GM19455 (cell line): ENCODE data around the gene PSMF1.

Source experiments
- ATAC-seq: cut with Tn5 transposase; IDR thresholded peaks from one replicate; pipeline ENCODE4 v1.9.1; 2021; ENCODE audit not compliant: unreplicated experiment

PSMF1 gene, protein sequence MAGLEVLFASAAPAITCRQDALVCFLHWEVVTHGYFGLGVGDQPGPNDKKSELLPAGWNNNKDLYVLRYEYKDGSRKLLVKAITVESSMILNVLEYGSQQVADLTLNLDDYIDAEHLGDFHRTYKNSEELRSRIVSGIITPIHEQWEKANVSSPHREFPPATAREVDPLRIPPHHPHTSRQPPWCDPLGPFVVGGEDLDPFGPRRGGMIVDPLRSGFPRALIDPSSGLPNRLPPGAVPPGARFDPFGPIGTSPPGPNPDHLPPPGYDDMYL

DNA sequence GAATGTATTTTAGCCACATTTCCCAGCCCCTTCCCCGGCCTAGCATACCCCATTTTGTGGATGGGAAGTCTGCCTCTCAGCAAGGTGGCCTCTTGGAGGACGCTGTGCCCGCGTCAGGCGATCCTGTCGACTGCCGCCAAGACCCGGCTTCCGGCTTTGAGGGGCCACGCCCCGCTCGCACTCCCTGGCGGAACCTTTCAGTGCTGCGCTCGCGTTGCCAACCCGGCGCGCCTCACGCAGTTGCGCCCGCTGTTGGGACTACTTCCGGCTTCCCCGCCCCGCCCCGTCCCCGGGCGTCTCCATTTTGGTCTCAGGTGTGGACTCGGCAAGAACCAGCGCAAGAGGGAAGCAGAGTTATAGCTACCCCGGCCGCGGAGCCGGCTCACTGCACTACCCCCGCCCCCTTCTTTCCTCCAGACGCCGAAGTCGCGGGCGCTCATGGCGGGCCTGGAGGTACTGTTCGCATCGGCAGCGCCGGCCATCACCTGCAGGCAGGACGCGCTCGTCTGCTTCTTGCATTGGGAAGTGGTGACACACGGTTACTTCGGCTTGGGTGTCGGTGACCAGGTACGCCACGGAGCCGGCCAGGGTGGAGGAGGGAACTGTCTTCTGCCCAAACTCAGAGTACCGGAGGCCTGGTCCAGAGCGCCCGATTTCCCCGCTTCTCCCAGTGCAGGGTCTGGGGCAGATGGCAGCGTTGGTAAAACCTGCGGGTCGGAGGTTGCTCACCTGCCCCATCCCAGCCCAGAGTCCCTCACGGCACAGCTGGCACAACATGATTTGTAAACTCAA is at the start of gene PSMF1:
PSMF1 (plus strand) TSS at position 267 of the 792 bp plus-strand sequence; CDS start at position 439, 172 bp downstream.
- ATAC-seq: peak; percentile 91

DNA sequence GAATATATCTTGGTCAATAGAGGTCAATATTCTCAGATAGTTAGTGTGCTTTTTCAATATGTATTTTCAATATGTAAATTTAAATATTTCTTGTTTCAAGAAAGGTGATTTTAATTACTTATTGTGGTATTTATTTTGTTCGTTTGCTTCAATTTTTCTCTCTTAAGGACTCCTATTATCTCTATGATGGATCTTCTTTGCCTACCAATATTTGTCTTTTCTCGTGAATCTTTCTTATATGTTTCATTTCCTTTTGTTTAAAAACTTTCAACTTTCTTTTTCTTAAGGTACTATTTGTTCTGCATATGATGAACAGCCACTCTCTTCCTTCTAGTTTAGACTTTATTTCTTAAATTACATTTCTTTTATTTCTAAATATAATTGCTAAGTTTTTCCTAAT is 46.1 kb upstream of the PSMF1 start:
- ATAC-seq: no peak

DNA sequence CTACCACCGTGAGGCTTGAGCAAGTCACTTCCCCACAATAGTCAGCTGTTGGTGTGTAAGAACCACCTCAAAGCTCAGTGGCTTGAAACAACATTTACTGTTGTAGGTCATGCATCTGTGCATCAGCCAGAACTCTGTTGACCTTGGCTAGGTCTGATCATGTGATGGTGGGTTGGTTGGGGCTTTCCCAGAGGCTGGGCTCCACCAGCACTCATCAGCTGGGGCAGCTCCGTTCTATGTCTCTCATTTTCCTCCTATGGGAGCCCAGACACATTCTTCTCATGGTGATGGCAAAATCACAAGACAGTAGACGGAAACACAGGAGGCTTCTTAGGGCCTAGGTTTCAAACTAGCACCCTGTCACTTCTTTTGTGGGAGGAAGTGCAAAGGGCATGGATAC is 42.8 kb upstream of the PSMF1 start:
- no peak for ATAC-seq

DNA sequence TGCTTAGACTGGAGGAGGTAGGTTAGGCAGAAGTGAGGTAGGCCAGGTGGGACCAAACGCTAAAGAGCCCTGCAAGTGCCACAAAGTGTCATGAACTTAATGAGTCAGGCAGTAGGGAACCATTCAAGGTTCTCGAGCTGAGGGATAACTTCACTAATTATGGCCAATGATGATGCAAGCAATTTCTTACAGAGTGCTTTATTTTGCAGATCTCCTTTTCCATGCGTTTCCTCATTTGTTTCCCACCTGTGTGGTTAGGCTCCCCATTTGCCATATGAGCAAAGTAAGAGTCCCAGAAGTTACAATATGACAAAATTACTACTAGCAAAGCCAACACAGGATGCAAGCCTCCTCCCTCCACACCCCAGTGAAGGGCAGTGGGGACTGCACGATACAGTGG is 36.5 kb upstream of the PSMF1 start:
- no peak for ATAC-seq

DNA sequence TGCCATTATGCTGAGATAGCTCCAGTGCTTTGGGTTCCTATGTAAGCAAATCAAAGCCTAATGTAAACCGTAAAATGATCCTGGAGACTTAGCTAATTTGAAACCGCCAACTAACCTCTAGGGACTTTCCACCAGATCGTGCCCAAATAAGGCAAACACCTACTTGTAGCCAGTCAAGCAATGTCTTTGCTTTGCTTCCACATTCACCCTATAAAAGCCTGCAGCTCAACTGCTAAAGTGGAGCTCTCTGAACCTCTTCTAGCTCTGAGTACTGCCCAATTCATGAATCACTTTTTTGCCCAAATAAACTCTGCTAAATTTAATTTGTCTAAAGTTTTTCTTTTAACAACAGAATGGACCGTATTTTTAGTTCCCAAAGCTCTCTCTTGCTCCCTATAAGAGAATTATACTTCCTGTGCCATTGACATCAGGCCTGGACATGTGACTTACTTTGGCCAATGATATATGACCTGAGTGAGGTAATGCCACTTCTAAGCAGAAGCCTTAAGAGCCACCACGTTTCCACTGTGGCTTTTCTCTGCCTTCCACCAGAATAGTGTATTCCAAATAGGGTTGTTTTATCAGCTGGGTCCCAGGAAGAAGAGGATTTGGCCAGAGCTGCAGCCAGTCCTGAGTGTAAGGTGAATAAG is 34.8 kb upstream of the PSMF1 start:
- no peak for ATAC-seq

DNA sequence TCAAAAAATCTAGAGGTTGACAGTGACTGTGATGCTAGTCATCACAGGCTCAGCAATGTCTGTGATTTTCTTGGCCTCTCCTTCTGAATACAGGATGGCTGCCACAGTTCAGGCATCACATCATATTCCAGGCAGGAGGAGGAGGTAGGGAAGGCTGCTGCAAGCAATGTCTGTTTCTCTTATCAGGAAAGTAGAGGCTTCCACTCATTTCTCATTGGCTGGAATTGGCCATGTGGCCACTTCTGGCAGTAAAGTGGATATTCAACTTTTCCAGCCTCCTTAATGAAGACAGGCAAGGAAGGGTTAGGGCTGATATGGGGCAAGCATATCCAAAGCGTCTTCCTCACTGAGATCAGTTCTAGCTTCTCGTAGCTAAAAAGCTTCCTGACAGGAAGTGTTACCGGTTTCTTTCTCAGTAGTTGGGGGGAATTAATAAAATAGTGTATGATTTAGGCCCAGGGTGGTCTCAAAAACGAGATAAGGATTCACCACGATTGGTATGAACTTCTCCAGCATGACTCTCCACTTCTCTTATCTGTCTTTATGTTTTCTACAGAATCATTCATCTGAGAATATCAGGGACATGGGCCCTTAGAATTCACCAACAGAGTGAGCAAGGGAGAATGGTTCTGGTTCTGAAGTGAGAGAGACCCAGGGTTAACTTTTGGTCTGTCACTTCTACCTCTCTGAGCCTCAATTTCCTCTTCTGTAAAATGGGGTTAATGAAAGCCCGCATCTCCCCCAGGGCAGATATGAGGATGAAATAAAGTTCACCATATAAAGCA is 32.7 kb upstream of the PSMF1 start:
- no peak for ATAC-seq

DNA sequence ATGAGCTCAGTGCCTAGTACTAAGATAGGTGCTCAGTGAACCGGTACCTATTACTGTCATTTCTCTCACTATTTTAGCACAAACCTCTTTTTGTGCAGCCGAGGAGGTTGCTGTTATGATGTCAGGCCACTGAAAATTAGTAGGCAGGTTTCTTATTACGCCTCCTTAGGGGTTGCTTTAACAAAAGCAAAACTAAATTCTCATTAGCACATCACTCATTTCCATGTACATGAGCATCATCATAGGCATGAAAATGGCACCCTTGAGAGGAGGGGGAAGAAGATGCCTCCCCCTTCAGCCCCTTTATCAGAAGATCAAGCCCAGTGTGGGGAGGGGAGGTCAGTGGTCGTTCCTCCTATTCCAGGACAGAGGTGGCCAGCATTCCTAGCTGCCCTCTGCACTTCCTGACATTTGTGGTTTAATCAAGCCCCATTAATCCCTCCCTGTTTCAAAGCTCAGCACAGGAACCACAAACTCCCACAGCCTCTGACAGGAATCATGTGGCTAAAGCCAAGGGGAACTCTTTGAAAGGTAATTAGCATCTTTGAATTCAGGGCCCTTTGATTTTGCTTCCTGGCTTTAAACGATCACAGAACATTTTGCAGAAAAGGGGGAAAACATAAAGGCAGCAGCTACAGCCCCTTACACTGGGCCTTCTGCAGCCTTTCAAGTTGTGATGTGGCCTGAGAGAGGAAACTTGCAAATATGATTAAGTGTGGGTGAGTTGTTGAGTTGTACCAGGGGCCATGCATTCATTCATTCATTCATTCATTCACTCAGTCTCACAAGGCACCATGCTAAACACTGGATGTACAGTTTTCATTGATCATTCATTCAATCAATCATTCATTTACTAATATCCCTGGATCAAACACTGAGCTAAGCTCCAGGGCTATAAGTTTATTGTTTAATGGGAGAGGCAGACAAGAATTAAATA is 31.9 kb upstream of the PSMF1 start:
- ATAC-seq: no peak

DNA sequence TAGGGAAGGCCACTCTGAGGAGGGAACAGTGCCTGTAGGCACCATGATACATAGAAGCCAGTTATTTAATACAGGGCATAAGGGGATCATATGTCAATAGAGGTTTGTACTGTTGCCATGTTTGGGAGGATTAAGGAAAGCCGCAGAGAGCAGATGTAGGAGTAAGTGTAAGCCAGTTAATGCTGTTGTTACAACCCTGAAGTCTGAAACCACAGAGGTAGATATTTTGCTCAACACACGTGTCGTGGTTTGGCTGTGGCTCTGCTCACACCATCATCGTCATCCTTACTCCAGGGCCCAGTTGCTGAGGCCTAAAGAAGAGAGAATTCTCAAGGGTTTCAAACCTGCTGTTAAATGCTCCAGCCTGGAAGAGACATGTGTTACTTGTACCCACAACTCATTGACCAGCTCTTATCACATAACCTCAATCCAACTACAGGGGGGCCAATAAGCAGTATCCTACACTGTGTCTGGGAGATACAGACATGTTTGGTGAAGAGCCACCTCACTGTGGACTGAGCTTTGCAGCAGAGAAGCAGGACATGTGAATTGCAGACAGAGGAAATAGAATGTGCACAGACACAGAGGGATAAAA is 31.0 kb upstream of the PSMF1 start:
- no peak for ATAC-seq

DNA sequence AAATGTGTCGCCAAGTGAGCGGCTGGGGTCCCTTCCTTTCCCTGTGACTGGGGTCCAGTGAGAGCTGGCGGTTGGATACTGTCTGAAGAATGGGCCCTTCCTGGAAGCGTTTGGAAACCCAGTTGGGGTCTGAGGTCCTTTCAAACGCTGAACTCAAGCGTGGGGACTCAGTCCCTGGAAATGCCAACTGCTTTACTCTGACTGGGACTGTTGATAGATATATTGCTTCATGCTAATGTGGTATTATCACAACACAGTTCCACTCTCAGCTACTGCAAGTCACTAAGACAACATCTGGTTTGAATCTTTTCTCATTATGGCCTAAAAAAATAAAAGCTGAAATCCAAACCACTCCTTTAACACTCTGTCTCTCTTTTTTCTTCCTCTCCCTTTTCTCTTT is 23.7 kb upstream of the PSMF1 start:
- no peak for ATAC-seq

DNA sequence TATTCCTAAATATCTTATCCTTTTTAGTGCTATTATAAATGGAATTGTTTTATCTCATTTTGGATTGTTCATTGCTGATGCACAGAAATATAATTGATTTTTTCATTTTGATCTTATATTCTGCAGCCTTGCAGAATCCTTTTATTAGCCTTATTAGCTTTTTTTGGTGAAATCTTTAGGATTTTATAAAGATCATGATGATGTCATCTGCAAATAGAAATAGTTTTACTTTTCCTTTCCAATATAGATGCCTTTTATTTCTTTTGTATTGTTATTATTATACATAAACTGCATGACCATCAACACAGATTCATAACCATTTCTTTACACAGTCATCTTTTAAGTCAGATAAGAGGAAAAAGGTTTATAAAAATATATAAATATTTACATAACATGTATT is 16.9 kb upstream of the PSMF1 start:
- no peak for ATAC-seq

DNA sequence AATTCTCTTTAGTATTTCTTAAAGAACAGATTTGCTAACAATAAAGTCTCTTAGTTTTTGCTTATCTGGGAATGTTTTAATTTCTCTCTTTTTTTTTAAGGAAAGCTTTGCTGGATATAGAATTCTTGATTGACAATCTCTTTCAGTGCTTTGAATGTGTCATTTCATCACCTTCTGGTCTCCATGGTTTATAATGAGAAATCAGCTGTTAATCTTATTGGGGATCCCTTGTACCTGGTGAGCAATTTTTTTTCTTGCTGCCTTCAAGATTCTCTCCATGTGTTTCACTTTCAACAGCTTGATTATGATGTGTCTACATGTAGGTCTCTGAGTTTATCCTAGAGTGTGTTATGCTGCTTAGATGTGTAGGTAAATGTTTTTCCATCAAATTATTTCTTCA is 16.4 kb upstream of the PSMF1 start:
- no peak for ATAC-seq

DNA sequence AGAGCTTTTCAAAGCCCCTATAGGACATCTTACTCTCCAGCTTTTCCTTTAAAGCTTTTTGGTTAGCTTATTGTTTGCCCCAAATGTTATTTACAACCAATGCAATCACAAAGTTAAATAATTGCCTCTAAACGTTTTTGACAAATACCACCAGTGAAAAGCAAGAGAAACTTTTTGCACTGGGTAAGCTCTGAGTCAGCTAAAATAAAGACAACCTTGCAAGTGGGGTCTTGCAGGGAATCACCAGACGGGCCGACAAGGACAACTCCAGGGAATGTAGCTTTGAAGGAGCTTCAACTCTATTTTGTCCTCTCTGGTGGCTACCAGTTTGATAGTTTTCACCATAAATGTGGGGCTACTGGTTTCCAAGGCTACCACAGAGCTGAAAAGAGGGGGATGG is 14.7 kb upstream of the PSMF1 start:
- no peak for ATAC-seq

DNA sequence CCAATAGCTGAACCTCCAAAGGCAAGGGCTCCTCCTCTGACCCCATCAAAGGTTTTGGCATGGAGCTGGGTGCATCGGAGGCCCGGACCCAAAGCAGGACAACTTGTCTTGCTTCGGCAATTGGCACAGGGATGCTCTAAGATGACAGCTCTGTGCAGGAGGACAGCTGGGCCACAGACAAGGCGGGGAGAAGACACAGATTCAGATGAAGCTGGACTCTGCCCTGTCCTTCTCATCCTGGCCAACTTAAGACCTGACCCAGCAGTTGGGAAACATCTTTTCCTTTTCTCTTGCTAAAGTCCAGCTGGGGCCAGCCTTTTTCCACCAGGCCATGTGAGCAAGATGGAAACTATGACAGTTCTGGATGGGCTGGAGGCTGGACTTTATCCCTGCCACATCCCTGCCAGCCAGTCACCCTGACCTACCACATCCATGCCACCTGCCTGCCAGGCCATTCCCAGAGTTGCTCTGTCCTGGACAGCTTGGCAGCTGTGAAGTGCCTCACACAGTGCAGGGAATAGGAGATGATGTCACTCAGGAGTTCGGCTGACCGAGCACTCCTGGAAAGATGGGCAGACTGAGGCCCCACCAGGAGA is 12.7 kb upstream of the PSMF1 start:
- no peak for ATAC-seq

DNA sequence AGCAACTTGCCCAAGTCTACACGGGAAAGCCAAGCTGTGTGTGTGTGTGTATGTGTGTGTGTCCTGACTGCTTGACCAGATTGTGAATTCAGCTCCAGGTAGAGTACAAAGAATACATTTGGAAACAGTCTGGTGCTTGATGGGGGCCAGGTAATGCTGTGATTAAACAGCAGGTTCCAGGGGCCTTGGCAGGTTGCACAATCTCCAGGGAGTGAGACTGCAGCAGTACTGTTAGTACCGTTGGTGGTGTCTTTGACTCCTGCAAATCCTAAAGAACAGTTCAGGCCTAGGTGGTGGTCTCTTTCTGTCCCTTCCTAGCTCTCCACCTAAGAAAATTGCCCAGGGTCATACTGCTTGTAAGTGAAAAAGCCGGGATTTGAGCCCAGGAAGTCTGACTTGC is 11.2 kb upstream of the PSMF1 start:
- ATAC-seq: no peak

DNA sequence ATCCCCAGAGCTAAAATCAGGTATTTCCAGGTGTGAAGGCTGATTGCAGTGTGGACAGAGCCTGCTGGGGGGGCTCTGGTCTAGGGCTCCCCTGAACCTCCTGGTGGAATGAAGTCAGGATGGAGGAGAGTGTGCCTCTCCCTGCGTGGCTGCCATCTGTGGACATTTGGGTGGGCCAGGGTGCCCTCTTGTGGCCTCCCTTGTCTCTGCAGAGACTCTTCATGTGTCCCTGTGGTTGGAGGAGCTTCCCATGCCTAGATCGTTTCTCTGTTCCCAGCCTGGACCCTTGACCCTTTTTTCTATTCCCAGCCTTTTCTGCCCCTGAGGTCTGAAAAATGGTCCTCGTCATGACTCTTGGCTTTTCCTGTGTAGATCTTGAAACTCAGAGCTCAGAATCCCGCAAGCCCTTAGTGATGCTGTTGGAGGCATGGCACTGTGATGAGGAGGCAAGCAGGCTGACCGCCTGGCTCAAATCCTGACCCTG is 9.9 kb upstream of the PSMF1 start:
- ATAC-seq: no peak

DNA sequence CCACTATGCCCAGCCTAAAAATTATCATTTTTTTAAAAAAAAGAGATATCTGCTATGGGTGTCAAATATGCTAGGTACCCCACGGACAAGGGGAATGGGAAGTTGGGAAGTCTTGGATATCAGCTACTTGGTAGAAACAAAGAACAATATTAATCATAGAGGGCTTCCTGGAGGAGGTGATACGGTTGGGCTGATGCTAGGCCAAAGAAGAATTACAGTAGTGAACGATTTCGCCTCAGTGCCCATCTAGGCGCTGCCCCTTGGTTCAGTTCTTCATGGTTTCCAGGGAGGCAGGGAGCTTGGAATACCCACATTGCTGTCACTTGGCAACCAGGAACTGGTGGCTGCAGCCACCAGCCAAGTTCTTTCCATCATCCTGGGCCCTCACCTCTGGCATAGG is 5.5 kb upstream of the PSMF1 start:
- ATAC-seq: no peak

DNA sequence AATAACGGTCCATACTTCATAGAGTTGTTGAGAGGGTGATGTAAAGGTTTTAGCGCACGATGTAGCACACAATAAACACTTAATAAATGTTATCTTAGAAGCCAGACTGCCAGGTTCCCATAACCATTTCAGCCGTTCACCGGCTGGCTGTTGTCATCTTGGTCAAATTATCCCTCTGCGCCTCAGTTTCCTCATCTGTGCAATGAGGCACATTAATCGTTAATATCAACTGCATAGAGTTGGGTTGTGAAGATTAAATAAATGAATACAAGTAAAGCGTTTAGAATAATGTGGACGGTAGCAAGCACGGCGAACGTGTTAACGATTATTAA is 432 bp upstream of the PSMF1 start:
- no peak for ATAC-seq

DNA sequence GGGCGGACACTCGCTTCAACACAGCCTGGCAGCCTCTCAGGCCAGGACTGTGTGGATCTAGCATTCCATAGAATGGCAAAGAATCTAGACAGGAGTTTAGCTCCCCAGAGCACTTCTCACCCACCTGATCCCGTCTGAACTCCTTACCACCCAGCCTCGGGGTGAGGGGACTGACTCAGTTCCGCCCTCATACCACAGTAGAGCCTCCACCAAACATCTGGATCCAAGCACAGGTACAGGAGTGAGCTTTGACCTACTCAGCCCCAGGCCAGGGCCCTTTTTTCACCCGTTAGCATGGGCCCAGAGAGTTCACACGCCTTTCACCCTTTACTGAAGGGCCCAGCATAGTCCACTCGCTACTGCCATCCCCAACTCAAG is 715 bp downstream of the PSMF1 start:
- no peak for ATAC-seq

DNA sequence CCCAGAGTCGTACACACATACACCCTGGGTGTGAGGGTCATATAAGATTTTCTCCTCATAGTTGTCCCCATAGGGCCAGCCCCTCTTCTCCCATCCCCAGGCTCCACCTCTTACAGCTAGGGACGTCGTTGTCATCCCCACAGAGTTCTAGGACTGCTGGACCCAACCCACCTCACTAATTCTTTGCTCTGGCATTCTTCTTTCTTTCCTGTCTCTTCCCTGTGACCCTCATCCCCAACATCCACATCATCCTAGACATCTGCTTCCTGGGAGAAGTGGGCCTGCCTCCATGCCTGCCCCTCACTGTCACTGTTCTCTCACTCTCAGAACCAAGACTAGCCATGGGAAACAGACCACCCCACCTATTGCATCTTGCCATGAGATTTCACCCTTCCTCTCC is 1.1 kb downstream of the PSMF1 start:
- no peak for ATAC-seq

DNA sequence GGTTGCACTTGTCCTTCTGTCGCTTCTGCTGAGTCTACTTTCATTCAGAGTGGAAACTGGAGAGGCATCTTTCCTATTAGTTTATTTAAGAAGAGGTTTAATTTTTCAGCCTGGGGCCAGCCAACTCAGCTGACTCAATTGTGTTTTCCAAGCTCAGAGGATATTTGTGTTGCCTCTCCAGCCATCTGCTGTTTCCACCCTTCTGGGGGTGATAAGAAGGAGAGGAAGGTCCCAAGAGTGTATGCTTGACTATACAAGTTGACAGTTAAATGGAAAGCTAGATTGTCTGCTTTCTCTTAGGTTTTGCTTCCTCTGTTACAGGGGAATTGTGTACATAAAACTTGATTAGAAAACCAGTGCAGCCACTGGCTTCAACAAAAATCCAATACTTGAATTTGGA is 3.0 kb downstream of the PSMF1 start:
- ATAC-seq: no peak
